ENCODE measurements around the gene KRTAP10-2. TPM values are rescaled to one million over a fixed set of nuclear protein-coding genes. Genes with fewer than 3 reads are reported as not detected.

The KRTAP10-2 gene
- total and polyA plus RNA-seq, 2 donors: not detected

- Histone ChIP-seq H3K4me3 (ENCODE audit: low read length in 2 of 2) (no peak overlapping the region), H3K27me3 (ENCODE audit: control insufficient read depth in 2 of 2, insufficient read depth in 1 of 2, low read length in 1 of 2) (no peaks in the 10 kb centered on the region), H3K9me3 (ENCODE audit: control insufficient read depth in 2 of 2, insufficient read depth in 1 of 2, low read length in 1 of 2) (peaks cover 0 to 9% of the 10 kb centered on the region in 2 donors), H3K36me3 (ENCODE audit: control insufficient read depth in 2 of 2, insufficient read depth in 2 of 2, low read length in 1 of 2) (no peaks in the 10 kb centered on the region), H3K4me1 (ENCODE audit: control insufficient read depth in 2 of 2, insufficient read depth in 2 of 2, low read length in 2 of 2) (no peaks in the 10 kb centered on the region), H3K27ac (ENCODE audit: low read depth in 1 of 2, low read length in 1 of 2) (no peak overlapping the region)
- DNase-seq (ENCODE audit: low read depth in 6 of 9, low spot score in 9 of 9): no peak
- WGBS: 92% methylated on average over 28 of the region's 28 CpGs
These were observed 31.7 kb downstream of the KRTAP10-2 start for GRCh38 chr21:44519346-44520325.

- Histone ChIP-seq H3K9me3 (ENCODE audit: control insufficient read depth in 2 of 2, insufficient read depth in 1 of 2, low read length in 1 of 2) (peaks cover 0 to 9% of the 10 kb centered on the region in 2 donors), H3K4me3 (ENCODE audit: low read length in 2 of 2) (no peak overlapping the region), H3K4me1 (ENCODE audit: control insufficient read depth in 2 of 2, insufficient read depth in 2 of 2, low read length in 2 of 2) (no peaks in the 10 kb centered on the region), H3K27ac (ENCODE audit: low read depth in 1 of 2, low read length in 1 of 2) (no peak overlapping the region), H3K27me3 (ENCODE audit: control insufficient read depth in 2 of 2, insufficient read depth in 1 of 2, low read length in 1 of 2) (no peaks in the 10 kb centered on the region), H3K36me3 (ENCODE audit: control insufficient read depth in 2 of 2, insufficient read depth in 2 of 2, low read length in 1 of 2) (no peaks in the 10 kb centered on the region)
- WGBS: 88% methylated on average over 12 of the region's 12 CpGs
- no peak for DNase-seq (ENCODE audit: low read depth in 6 of 9, low spot score in 9 of 9)
These were observed 32.6 kb downstream of the KRTAP10-2 start for GRCh38 chr21:44518686-44519085.

- Histone ChIP-seq H3K27me3 (ENCODE audit: control insufficient read depth in 2 of 2, insufficient read depth in 1 of 2, low read length in 1 of 2) (no peaks in the 10 kb centered on the region), H3K36me3 (ENCODE audit: control insufficient read depth in 2 of 2, insufficient read depth in 2 of 2, low read length in 1 of 2) (no peaks in the 10 kb centered on the region), H3K27ac (ENCODE audit: low read depth in 1 of 2, low read length in 1 of 2) (no peak overlapping the region), H3K4me1 (ENCODE audit: control insufficient read depth in 2 of 2, insufficient read depth in 2 of 2, low read length in 2 of 2) (no peaks in the 10 kb centered on the region), H3K9me3 (ENCODE audit: control insufficient read depth in 2 of 2, insufficient read depth in 1 of 2, low read length in 1 of 2) (peaks cover 0 to 9% of the 10 kb centered on the region in 2 donors), H3K4me3 (ENCODE audit: low read length in 2 of 2) (no peak overlapping the region)
- peak in 1 of 9 donors; percentile 2 for DNase-seq (ENCODE audit: low read depth in 6 of 9, low spot score in 9 of 9)
- 92% methylated on average over 15 of the region's 15 CpGs for WGBS
These were observed 34.0 kb downstream of the KRTAP10-2 start for GRCh38 chr21:44517175-44517899.

- H3K36me3 ChIP-seq (ENCODE audit: control insufficient read depth in 2 of 2, insufficient read depth in 2 of 2, low read length in 1 of 2): no peaks in the 10 kb centered on the region
- H3K27me3 ChIP-seq (ENCODE audit: control insufficient read depth in 2 of 2, insufficient read depth in 1 of 2, low read length in 1 of 2): no peaks in the 10 kb centered on the region
- H3K4me3 ChIP-seq (ENCODE audit: low read length in 2 of 2): no peak overlapping the region
- no peak overlapping the region for H3K27ac ChIP-seq (ENCODE audit: low read depth in 1 of 2, low read length in 1 of 2)
- WGBS: 90% methylated on average over 10 of the region's 10 CpGs
- no peaks in the 10 kb centered on the region for H3K4me1 ChIP-seq (ENCODE audit: control insufficient read depth in 2 of 2, insufficient read depth in 2 of 2, low read length in 2 of 2)
- peaks cover 0 to 9% of the 10 kb centered on the region in 2 donors for H3K9me3 ChIP-seq (ENCODE audit: control insufficient read depth in 2 of 2, insufficient read depth in 1 of 2, low read length in 1 of 2)
- no peak for DNase-seq (ENCODE audit: low read depth in 6 of 9, low spot score in 9 of 9)
These were observed 34.5 kb downstream of the KRTAP10-2 start for GRCh38 chr21:44516828-44517174.

GRCh38 chr21:44516342-44516741, 35.0 kb downstream of the KRTAP10-2 start:
- peaks cover 0 to 9% of the 10 kb centered on the region in 2 donors for H3K9me3 ChIP-seq (ENCODE audit: control insufficient read depth in 2 of 2, insufficient read depth in 1 of 2, low read length in 1 of 2)
- H3K36me3 ChIP-seq (ENCODE audit: control insufficient read depth in 2 of 2, insufficient read depth in 2 of 2, low read length in 1 of 2): no peaks in the 10 kb centered on the region
- H3K4me1 ChIP-seq (ENCODE audit: control insufficient read depth in 2 of 2, insufficient read depth in 2 of 2, low read length in 2 of 2): no peaks in the 10 kb centered on the region
- H3K4me3 ChIP-seq (ENCODE audit: low read length in 2 of 2): no peak overlapping the region
- 93% methylated on average over 13 of the region's 13 CpGs for WGBS
- H3K27ac ChIP-seq (ENCODE audit: low read depth in 1 of 2, low read length in 1 of 2): no peak overlapping the region
- DNase-seq (ENCODE audit: low read depth in 6 of 9, low spot score in 9 of 9): no peak
- H3K27me3 ChIP-seq (ENCODE audit: control insufficient read depth in 2 of 2, insufficient read depth in 1 of 2, low read length in 1 of 2): no peaks in the 10 kb centered on the region

- DNase-seq (ENCODE audit: low read depth in 6 of 9, low spot score in 9 of 9): no peak
- H3K27ac ChIP-seq (ENCODE audit: low read depth in 1 of 2, low read length in 1 of 2): no peak overlapping the region
- peaks cover 0 to 6% of the 10 kb centered on the region in 2 donors for H3K9me3 ChIP-seq (ENCODE audit: control insufficient read depth in 2 of 2, insufficient read depth in 1 of 2, low read length in 1 of 2)
- H3K4me1 ChIP-seq (ENCODE audit: control insufficient read depth in 2 of 2, insufficient read depth in 2 of 2, low read length in 2 of 2): peaks cover 0 to 2% of the 10 kb centered on the region in 2 donors
- peaks cover 0 to 1% of the 10 kb centered on the region in 2 donors for H3K27me3 ChIP-seq (ENCODE audit: control insufficient read depth in 2 of 2, insufficient read depth in 1 of 2, low read length in 1 of 2)
- H3K36me3 ChIP-seq (ENCODE audit: control insufficient read depth in 2 of 2, insufficient read depth in 2 of 2, low read length in 1 of 2): no peaks in the 10 kb centered on the region
- 92% methylated on average over 32 of the region's 32 CpGs for WGBS
- H3K4me3 ChIP-seq (ENCODE audit: low read length in 2 of 2): no peak overlapping the region
These were observed 35.7 kb downstream of the KRTAP10-2 start for GRCh38 chr21:44515359-44516165.

GRCh38 chr21:44514746-44515358, 36.5 kb downstream of the KRTAP10-2 start:
- Histone ChIP-seq H3K27me3 (ENCODE audit: control insufficient read depth in 2 of 2, insufficient read depth in 1 of 2, low read length in 1 of 2) (peaks cover 0 to 5% of the 10 kb centered on the region in 2 donors), H3K4me3 (ENCODE audit: low read length in 2 of 2) (no peak overlapping the region), H3K9me3 (ENCODE audit: control insufficient read depth in 2 of 2, insufficient read depth in 1 of 2, low read length in 1 of 2) (peaks cover 0 to 4% of the 10 kb centered on the region in 2 donors), H3K27ac (ENCODE audit: low read depth in 1 of 2, low read length in 1 of 2) (no peak overlapping the region), H3K4me1 (ENCODE audit: control insufficient read depth in 2 of 2, insufficient read depth in 2 of 2, low read length in 2 of 2) (peaks cover 0 to 3% of the 10 kb centered on the region in 2 donors), H3K36me3 (ENCODE audit: control insufficient read depth in 2 of 2, insufficient read depth in 2 of 2, low read length in 1 of 2) (no peaks in the 10 kb centered on the region)
- 88% methylated on average over 11 of the region's 11 CpGs for WGBS
- no peak for DNase-seq (ENCODE audit: low read depth in 6 of 9, low spot score in 9 of 9)

GRCh38 chr21:44514218-44514520, 37.1 kb downstream of the KRTAP10-2 start:
- Histone ChIP-seq H3K27me3 (ENCODE audit: control insufficient read depth in 2 of 2, insufficient read depth in 1 of 2, low read length in 1 of 2) (peaks cover 0 to 6% of the 10 kb centered on the region in 2 donors), H3K27ac (ENCODE audit: low read depth in 1 of 2, low read length in 1 of 2) (no peak overlapping the region), H3K9me3 (ENCODE audit: control insufficient read depth in 2 of 2, insufficient read depth in 1 of 2, low read length in 1 of 2) (peaks cover 0 to 4% of the 10 kb centered on the region in 2 donors), H3K4me1 (ENCODE audit: control insufficient read depth in 2 of 2, insufficient read depth in 2 of 2, low read length in 2 of 2) (peaks cover 0 to 3% of the 10 kb centered on the region in 2 donors), H3K36me3 (ENCODE audit: control insufficient read depth in 2 of 2, insufficient read depth in 2 of 2, low read length in 1 of 2) (no peaks in the 10 kb centered on the region), H3K4me3 (ENCODE audit: low read length in 2 of 2) (no peak overlapping the region)
- WGBS: 95% methylated on average over 7 of the region's 7 CpGs
- DNase-seq (ENCODE audit: low read depth in 6 of 9, low spot score in 9 of 9): no peak
